Kidney (tissue), 14 donors: ENCODE results near the gene ACVR1. TPM values are rescaled to one million over a fixed set of nuclear protein-coding genes. Genes with fewer than 3 reads are reported as not detected.

Source experiments
- DNase-seq, 5 donors: peaks; one replicate each; pipeline ENCODE4 v3.0.0-alpha.2; 2013 to 2020
- FAIRE-seq: peaks from 2 replicates; lab custom pipeline; 2012; peaks lifted over from hg19 to GRCh38; lab: Jason Lieb, UNC
- H3K27ac ChIP-seq, 2 donors: one replicate each; pipeline ENCODE4 v1.7.0; 2013; ENCODE audit warnings: low read depth in 2 of 2, low read length in 2 of 2, inconsistent platforms in 1 of 2
- H3K27me3 ChIP-seq: one replicate; pipeline ENCODE4 v1.7.1; 2013; ENCODE audit warnings: low read length, inconsistent platforms; ENCODE audit not compliant: control insufficient read depth, insufficient read depth
- H3K36me3 ChIP-seq, 3 donors: one replicate each; pipeline versions ENCODE4 v1.7.0 to v1.7.1; 2013; ENCODE audit warnings: low read length in 3 of 3, control low read depth in 1 of 3, inconsistent platforms in 1 of 3; ENCODE audit not compliant: insufficient read depth in 3 of 3, control insufficient read depth in 2 of 3
- H3K4me1 ChIP-seq, 3 donors: one replicate each; pipeline versions ENCODE4 v1.7.0 to v1.7.1; 2013; ENCODE audit warnings: low read length in 3 of 3, inconsistent platforms in 1 of 3, low read depth in 1 of 3; ENCODE audit not compliant: control insufficient read depth in 2 of 3, insufficient read depth in 2 of 3
- H3K4me3 ChIP-seq, 3 donors: one replicate each; pipeline versions ENCODE4 v1.7.0 to v1.8.1; 2013; ENCODE audit warnings: low read length in 3 of 3, control low read depth in 1 of 3, inconsistent platforms in 1 of 3
- H3K9ac ChIP-seq, 3 donors: one replicate each; pipeline versions ENCODE4 v1.7.0 to v1.7.1; 2013; ENCODE audit warnings: low read length in 3 of 3, control low read depth in 1 of 3, inconsistent platforms in 1 of 3
- H3K9me3 ChIP-seq, 3 donors: one replicate each; pipeline versions ENCODE4 v1.7.0 to v1.7.1; 2013; ENCODE audit warnings: low read length in 3 of 3, control low read depth in 1 of 3, inconsistent platforms in 1 of 3; ENCODE audit not compliant: control insufficient read depth in 2 of 3, insufficient read depth in 1 of 3
- CTCF ChIP-seq: IDR thresholded peaks from 3 replicates; pipeline ENCODE4 v1.5.1; 2012; ENCODE audit warnings: mild to moderate bottlenecking, moderate library complexity, borderline replicate concordance; ENCODE audit not compliant: insufficient read depth; ENCODE audit errors: extremely low read depth
- intact Hi-C: fragments of 100-400 bp; cut with DNase I; formaldehyde crosslinking; loops from one replicate; pipeline ENCODE4 v1.11.1; 2022
- polyA plus RNA-seq: library from polyadenylated mRNA; stranded (reverse); fragments of 350-450 nt; fragmentation: Illumina TruSeq; extraction: RNeasy Lipid Tissue Mini Kit (QIAGEN cat#74804); gene quantifications from one replicate; pipeline ENCODE4 v1.2.3, GENCODE V29; 2014; ENCODE audit warnings: low read depth, low replicate concordance; ENCODE audit not compliant: insufficient read depth
- total RNA-seq: library from RNA; stranded (reverse); fragmentation: NEBNext Ultra II Directional; extraction: Animal tissue kit (Norgen Biotek cat#: 25700); gene quantifications from one replicate; pipeline ENCODE4 v1.2.1, GENCODE V29; 2021
- donor health status: control.
- donor health status: control.
- donor health status: control.
- donor health status: control.
- donor health status: control.
- donor health status: DM: yes; HTN: yes; CAD: no.
- donor health status: Normal renal cell carcinoma (clear cell type).

ACVR1 gene
- total and polyA plus RNA-seq, 2 donors from 2014 or later, result 16.3 to 38.3 TPM

DNA sequence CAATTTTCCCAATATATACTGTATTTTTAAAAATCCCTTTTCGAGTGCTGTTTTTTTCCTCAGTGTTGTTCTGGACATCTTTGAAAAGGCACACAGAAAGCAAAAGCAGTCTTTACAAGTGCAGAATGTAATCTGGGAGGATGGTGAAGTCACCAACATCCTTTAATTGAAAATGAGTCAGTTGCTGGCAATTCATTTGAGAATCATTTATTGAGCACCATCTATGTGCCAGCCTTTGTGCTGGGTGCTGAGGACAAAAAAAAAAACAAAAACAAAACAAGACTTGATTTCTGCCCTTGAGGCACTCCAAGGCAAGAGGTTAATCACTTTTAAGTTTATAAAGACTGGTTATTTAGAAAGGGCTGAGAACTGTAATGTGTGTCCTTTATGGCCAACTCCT lies 46.7 kb upstream of the ACVR1 start:
- no peaks in the 10 kb centered on the region for H3K36me3 ChIP-seq
- FAIRE-seq (no peak), DNase-seq (no peak)
- H3K27ac ChIP-seq, result no peak overlapping the region
- no peak for TF ChIP-seq CTCF
- no peaks in the 10 kb centered on the region for H3K4me1 ChIP-seq
- H3K4me3 ChIP-seq, result no peak overlapping the region
- no peaks in the 10 kb centered on the region for H3K9me3 ChIP-seq
- H3K27me3 ChIP-seq, result no peaks in the 10 kb centered on the region
- intact Hi-C loops, result no loop called here
- no peak overlapping the region for H3K9ac ChIP-seq

DNA sequence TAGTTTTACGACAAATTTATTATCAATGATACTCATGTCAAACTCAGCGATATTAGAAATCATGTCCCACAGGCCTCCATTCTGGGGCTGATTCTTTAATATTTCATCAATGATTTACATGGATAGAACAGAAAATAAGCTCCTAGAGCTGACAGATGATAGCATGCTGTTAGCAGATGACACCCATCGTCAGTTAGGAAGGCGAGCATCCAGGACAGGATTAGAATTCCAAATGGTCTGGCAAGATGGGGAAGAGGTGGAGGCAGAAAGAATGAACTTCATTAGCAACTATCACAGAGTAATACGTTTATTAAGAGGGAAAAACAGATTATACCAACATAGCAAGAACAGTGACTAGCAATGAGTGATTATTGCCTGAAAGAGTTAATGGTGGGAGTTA lies 46.2 kb upstream of the ACVR1 start:
- no peak overlapping the region for H3K27ac ChIP-seq
- H3K9ac ChIP-seq, result no peak overlapping the region
- H3K4me3 ChIP-seq, result no peak overlapping the region
- no peaks in the 10 kb centered on the region for H3K36me3 ChIP-seq
- no peaks in the 10 kb centered on the region for H3K27me3 ChIP-seq
- H3K4me1 ChIP-seq, result no peaks in the 10 kb centered on the region
- FAIRE-seq (no peak), DNase-seq (no peak)
- H3K9me3 ChIP-seq, result no peaks in the 10 kb centered on the region
- no peak for TF ChIP-seq CTCF
- intact Hi-C loops, result no loop called here

DNA sequence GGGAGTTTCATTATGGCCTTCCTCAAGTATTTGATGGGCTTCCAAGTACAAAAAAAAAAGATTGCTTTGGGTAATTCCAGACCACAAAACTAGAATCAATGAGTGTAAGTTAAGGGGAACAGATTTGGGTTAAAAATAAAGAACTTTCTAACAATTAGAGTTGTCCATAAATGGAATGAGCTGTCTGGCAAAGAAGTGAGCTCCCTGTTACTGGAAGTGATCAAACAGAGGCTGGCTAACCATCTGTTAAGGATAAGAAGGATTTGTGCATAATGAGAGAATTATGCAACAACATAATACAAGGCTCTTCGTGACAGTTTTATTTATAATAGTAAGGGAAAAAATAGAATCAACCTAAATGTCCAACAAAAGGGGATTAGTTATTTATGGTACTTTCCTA lies 44.6 kb upstream of the ACVR1 start:
- Histone ChIP-seq H3K36me3 (no peaks in the 10 kb centered on the region), H3K27me3 (no peaks in the 10 kb centered on the region), H3K4me1 (no peaks in the 10 kb centered on the region), H3K27ac (no peak overlapping the region), H3K9me3 (no peaks in the 10 kb centered on the region), H3K9ac (no peak overlapping the region), H3K4me3 (no peak overlapping the region)
- FAIRE-seq (no peak), DNase-seq (no peak)
- intact Hi-C loops, result no loop called here
- TF ChIP-seq CTCF, result no peak

DNA sequence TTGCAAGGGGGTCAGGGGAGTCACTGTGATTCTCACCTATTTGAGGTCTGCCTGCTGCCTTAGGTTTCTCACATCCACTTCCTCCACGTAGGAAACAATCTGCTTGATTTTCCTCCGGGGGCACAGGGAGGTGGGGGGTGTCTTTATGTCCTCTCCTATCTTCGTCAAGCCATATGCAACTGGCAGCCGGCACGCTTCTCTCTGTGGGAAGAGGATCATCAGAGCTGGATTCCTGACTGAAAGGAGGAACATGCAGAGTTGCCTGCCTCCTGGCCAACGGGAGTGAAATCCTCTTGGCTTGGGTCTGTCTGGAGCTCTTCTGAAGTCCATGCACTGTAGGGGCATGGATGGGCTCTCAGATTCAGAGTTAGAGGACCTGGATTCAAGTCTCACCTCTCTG lies 43.1 kb upstream of the ACVR1 start:
- intact Hi-C loops, result no loop called here
- H3K9ac ChIP-seq, result no peak overlapping the region
- FAIRE-seq (no peak), DNase-seq (no peak)
- H3K36me3 ChIP-seq, result no peaks in the 10 kb centered on the region
- no peaks in the 10 kb centered on the region for H3K4me1 ChIP-seq
- no peaks in the 10 kb centered on the region for H3K27me3 ChIP-seq
- no peaks in the 10 kb centered on the region for H3K9me3 ChIP-seq
- no peak for TF ChIP-seq CTCF
- H3K4me3 ChIP-seq, result no peak overlapping the region
- no peak overlapping the region for H3K27ac ChIP-seq
